AG09319 (cell line): Measurements from ENCODE around the gene AAR2.

Experiments used
- DNase-seq: peaks from one replicate; pipeline ENCODE4 v3.0.0-alpha.2; 2010; ENCODE audit warnings: low read depth; ENCODE audit errors: extremely low read depth
- TF ChIP-seq, protein P1 (sequence below): IDR thresholded peaks from 2 replicates; pipeline ENCODE4 v1.5.1; 2011; ENCODE audit warnings: low read depth, mild to moderate bottlenecking, inconsistent platforms, low read length, moderate library complexity

Gene AAR2

DNA sequence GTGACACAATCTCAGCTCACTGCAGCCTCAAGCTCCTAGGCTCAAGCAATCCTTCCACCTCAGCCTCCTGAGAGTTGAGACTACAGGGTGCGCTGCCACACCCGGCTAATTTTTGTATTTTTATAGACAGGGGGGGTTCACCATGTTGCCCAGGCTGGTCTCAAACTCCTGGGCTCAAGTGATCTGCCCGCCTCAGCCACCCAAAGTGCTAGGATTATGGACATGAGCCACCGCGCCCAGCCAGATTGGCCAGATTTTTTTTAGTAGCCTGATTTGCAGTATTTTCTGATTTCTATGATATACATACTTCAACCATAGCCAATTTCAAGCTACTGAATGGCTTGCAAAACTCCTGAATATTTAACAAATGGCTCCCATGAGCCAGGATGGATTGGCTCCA is 48.5 kb downstream of the AAR2 start:
- DNase-seq, result no peak
- TF ChIP-seq, protein P1, sequence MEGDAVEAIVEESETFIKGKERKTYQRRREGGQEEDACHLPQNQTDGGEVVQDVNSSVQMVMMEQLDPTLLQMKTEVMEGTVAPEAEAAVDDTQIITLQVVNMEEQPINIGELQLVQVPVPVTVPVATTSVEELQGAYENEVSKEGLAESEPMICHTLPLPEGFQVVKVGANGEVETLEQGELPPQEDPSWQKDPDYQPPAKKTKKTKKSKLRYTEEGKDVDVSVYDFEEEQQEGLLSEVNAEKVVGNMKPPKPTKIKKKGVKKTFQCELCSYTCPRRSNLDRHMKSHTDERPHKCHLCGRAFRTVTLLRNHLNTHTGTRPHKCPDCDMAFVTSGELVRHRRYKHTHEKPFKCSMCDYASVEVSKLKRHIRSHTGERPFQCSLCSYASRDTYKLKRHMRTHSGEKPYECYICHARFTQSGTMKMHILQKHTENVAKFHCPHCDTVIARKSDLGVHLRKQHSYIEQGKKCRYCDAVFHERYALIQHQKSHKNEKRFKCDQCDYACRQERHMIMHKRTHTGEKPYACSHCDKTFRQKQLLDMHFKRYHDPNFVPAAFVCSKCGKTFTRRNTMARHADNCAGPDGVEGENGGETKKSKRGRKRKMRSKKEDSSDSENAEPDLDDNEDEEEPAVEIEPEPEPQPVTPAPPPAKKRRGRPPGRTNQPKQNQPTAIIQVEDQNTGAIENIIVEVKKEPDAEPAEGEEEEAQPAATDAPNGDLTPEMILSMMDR, result no peak

DNA sequence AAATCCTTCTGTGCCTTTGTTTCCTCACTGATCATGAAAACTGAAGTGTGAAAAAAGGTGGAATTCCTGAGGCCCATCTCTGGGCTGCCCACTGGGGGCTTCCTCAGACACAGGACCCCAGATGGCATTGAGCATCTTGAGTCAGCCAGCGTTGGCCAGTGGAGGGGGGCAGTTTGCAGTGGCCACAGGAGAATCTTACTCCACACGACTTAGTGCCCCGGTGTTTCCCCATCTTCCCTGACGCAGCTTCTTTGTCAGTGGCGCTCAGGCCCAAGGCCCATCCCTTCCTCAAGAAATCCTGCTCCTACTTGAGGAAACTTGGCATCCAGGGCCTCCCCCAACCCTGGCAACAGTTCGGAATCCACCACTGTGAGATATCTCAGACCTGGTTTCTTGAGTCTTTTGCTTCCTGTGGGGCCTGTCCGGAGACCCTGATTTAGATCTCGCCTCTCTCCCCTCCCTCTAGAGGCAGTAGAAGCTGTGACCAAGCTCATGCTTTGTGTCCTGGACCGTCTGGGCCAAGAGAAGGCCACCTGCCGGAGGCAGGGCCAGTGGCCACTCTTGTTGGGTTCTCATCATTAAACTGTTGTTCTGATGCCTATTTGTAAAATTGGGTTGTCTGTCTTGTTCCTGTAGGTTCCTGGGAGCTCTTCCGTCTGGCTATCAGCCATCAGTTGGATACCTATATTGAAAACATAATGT is 49.6 kb downstream of the AAR2 start:
- TF ChIP-seq, protein P1, result no peak
- DNase-seq, result no peak

DNA sequence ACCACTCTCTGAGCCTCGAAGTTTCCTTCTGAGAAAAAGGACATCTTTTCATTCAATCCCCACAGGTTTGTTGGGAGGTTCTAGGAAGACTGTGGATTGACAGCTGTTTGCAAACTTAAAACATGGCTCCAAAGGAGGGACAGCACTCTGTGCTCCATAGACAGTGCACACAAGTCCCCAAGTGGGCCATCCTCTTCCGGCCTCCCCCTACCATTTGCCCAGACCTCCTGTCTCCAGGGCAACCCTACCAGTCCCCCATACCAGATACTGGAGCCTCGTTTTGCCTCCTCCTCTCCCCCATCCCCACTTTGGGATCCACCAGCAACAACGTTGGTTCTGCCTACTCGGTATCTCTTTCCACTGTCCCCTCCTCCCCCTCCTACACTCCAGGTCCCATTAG is 61.4 kb downstream of the AAR2 start:
- TF ChIP-seq, protein P1, result no peak

DNA sequence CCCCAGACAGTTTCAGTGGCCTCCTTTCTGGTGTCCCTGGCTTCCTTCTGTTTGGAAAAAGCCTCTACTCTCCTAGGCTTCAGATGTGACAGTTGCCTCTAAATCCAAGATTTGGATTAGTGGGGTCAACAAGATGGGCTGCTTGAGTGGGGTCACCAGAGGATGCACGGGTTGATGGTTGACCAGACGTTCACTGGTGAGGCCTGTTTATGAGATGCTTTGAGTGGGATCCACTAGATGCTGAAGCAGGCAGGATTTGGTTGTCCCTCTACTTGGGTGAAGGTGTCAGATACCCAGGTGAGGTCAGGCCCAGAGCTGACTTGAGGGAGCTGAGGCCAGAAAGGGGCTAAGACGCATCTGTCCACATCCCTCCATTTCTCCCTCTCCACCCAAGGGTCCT is 61.8 kb downstream of the AAR2 start:
- TF ChIP-seq, protein P1, result no peak
- DNase-seq, result no peak

More for the DNA sequence above, 61.4 kb downstream of the AAR2 start:
- no peak for DNase-seq

- DNase-seq, result no peak
Observed at GRCh38 chr20:36298795-36299339, 62.6 kb downstream of the AAR2 start.

DNA sequence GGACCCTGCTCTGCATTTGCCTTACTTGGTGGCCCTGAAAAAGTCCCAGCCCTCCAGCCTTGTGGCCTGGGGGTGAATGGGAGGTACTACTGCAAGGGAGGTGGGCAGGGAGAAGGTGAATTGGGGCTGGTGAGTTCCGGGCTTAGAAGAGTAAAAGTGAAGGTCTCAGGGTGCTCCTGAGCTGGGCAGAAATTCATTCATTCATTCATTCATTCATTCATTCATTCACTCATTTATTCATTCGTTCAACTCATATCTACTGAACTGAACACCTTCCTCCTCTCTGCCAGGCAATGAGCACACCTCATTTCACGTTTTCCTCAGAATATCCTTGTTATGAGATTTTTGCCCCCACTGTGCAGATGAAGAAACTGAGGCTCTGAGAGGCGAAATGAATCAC is 63.2 kb downstream of the AAR2 start:
- DNase-seq, result no peak
- TF ChIP-seq, protein P1, result no peak

More at GRCh38 chr20:36298795-36299339, 62.6 kb downstream of the AAR2 start:
- TF ChIP-seq, protein P1, result no peak

DNA sequence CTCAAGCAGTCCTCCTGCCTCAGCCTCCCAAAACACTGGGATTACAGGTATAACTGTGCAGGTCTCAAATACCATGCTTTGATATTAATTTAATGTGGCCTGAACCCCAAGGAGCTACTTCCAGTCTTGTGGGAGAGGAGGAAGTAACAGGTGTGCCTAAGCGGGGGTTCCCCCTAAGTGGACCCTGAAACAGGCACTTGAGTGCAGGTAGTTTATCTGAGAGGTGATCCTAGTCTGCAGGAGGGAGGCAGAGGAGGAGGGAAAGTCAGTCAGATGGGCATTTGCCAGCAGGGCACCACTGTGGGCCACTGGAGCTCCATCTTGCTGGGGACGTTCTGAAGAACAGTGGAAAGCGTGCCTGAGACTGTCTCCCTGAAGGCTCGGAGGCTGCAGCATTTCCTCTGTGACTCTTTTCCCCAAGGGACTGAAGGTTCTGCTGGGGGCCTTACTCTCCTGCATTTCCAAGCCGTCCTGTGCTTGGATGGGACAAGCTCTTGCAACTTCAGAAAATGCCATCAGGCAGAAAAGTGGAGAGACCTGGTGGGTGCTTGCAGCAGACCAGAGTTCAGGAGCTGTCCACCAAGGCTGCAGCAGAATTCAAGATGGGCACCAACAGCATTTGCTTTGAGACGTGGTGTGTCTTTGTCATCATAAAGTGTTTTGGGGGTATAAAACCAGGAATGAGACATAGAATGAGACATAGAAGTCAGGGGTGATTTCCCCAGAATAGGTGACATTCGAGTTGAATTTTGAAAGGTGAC is 65.3 kb downstream of the AAR2 start:
- TF ChIP-seq, protein P1, result no peak
- no peak for DNase-seq
